Stimulated activated CD4-positive, alpha-beta T cell treated with anti-CD3 and anti-CD28 coated beads, Interleukin-15, amount 100 ng/mL, for 24 hours (primary cell): ENCODE measurements around the gene ST6GALNAC5.
"Not testable (repeated sequence)": the region's sequence is repeated elsewhere in the genome, so short reads cannot be mapped to it uniquely, and the experiment has no call there.

Experiments
- DNase-seq: peaks from one replicate; pipeline ENCODE4 v3.0.0-alpha.2; 2020

ST6GALNAC5 gene

GRCh38 chr1:76939050-76939816 lies 72.0 kb downstream of the ST6GALNAC5 start:
- DNase-seq = no peak

GRCh38 chr1:76939817-76940216 lies 72.5 kb downstream of the ST6GALNAC5 start:
- no peak for DNase-seq

DNA sequence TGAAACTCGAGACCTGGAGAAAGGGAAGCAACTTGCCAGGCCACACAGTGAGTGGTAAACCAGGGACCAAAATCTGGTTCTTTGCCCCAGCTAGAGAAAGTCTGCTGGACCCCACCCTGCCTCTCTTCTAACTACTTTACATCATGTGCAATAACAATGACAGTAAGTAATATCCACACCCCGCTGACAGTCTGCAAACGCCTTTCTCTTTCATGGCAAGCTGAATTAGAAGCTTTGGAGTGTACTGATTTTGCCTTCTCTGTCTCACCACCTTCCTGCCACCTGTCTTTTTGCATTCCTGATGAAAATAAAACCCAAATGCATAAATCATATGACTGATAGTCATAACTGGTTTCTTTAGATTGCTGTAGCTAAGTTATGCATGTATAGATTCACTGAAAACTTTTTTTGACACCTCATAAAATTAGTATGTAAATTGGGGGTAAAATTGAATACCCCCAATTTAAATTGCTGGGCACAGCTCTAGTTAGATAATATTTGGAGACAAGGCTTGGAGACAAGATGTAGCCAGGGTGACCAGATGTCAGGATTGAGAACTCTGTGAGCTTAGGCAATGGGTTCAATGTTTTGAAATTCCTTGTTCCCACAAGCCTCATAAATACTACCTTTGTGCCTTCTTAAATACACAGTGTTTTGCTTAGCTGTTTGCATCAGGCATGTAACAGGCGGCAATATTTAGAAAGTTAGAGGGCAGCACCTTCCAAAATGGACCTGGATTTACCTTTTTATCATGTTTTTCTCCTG lies 73.5 kb downstream of the ST6GALNAC5 start:
- no peak for DNase-seq

GRCh38 chr1:76942549-76942948 lies 75.3 kb downstream of the ST6GALNAC5 start:
- DNase-seq = no peak

GRCh38 chr1:76944942-76945341 lies 77.7 kb downstream of the ST6GALNAC5 start:
- DNase-seq = no peak

DNA sequence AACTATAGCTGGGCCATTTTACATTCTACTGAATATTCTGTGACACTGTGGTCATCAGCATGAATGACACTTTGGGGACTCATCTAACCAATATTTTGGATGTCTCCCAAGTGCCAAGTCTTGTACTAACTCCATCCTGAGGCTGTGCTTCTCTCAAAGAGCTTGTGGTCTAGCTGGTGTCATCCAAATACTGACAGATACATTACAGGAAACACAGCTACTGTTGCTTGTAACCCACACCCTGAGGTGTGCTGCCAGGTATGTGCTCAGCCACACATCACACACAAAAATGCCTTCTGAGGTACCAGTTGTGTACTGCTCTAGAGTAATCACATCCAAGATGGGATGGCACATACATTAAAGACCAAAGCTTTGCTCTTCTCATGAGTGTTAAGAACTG lies 81.6 kb downstream of the ST6GALNAC5 start:
- no peak for DNase-seq

GRCh38 chr1:76949503-76949902 lies 82.2 kb downstream of the ST6GALNAC5 start:
- DNase-seq = no peak

- DNase-seq = no peak
Observed at GRCh38 chr1:76950306-76950705, 83.0 kb downstream of the ST6GALNAC5 start.

DNA sequence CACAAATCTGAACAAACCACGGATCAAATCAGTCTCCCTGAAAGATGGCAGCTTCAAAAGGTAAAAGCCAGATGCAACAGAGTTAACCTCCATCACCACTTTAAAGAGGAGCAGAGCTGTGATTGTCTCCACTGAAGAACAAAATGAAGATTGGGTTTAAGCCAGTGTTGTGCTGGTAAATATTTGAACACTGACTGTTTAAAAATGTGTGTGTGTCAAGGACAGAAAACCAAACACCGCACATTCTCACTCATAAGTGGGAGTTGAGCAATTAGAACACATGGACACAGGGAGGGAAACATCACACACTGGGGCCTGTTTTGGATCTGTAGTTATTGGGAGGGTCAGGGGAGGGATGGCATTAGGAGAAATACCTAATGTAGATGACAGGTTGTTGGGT lies 83.9 kb downstream of the ST6GALNAC5 start:
- no peak for DNase-seq

DNA sequence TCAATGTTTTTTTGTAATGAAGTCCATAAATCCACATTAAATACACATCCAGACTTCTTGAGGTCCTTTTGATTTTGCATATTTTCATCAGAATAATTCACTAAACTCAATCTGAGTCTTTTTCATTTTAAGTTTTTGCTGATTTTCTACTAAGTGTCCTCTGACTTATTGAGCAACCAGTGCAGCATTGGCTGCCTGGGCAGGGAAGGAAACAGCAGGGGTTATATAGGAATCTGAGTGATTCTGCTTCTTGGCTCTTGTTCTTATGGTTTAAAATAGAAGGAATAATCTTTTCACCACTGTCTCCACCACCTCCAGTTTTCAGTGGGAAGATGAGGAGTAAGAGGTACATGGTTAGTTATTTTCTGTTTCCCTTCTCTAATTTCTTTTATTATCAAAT lies 88.4 kb downstream of the ST6GALNAC5 start:
- no peak for DNase-seq

GRCh38 chr1:76957961-76958360 lies 90.7 kb downstream of the ST6GALNAC5 start:
- DNase-seq = no peak

- DNase-seq = no peak
Observed at GRCh38 chr1:76958828-76959227, 91.5 kb downstream of the ST6GALNAC5 start.

DNA sequence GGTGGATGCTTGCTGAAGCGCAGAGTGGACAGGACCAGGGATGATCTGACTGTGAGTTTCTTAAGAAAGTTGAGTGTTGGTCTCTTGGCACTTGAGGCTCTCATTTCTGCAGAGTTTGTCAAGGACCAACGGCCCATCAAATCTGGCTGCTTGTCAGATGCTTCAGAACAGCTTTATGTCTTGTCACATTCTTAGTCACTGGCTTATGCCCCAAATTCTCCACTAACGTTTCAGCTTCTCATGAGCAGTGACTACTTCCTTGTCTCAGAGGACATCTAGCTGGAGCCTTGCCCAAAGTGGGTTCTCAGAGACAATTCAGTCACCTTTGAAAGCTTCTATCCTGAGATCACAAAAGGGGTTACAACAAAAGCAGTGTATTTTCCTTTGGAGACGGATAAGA lies 92.3 kb downstream of the ST6GALNAC5 start:
- DNase-seq = no peak

DNA sequence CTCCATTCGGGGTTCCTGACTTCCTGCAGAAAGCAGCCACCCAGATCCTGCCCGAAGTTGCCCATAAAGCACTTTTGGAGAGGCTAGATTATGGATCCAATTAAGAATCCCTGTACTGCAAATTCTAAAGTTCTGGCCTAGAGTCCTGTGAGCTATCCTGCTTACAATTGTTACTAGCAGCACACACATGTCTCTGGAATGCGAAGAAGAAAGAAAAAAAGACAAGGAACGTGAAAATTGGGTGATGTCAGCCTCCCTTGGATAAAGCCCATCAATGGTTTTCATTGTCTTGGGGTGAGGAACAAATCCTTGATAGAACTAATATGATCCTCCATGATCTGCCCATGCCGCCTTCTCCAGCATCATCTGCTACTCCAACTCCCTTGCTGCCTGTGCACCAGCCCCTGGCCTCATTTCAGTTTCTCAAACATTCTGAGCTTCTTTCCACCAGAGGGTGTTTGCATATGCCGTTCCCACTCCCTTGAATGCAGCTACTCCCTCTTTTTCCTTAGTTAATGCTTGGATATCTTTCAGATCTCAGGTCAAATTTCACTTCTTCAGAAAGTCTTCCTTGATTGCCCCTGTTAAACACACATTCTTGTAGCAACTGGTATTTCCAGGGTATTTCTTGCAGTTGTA lies 94.0 kb downstream of the ST6GALNAC5 start:
- no peak for DNase-seq

- DNase-seq = no peak
Observed at GRCh38 chr1:76961820-76962207, 94.5 kb downstream of the ST6GALNAC5 start.

DNA sequence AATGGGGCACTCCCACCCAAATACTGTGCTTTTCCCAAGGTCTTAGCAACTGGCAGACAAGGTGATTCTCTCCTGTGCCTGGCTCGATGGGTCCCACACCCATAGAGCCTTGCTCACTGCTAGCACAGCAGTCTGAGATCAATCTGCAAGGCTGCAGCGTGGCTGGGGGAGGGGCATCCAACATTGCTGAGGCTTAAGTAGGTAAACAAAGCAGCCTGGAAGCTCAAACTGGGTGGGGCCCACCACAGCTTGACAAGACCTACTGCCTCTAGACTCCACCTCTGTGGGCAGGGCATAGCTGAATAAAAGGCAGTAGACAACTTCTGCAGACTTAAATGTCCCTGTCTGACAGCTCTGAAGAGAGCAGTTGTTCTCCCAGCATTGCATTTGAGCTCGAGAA lies 114.0 kb downstream of the ST6GALNAC5 start:
- DNase-seq = not testable (repeated sequence)

- no peak for DNase-seq
Observed at GRCh38 chr1:76989976-76990375, 122.7 kb downstream of the ST6GALNAC5 start.

GRCh38 chr1:76993036-76993435 lies 125.8 kb downstream of the ST6GALNAC5 start:
- DNase-seq = no peak

DNA sequence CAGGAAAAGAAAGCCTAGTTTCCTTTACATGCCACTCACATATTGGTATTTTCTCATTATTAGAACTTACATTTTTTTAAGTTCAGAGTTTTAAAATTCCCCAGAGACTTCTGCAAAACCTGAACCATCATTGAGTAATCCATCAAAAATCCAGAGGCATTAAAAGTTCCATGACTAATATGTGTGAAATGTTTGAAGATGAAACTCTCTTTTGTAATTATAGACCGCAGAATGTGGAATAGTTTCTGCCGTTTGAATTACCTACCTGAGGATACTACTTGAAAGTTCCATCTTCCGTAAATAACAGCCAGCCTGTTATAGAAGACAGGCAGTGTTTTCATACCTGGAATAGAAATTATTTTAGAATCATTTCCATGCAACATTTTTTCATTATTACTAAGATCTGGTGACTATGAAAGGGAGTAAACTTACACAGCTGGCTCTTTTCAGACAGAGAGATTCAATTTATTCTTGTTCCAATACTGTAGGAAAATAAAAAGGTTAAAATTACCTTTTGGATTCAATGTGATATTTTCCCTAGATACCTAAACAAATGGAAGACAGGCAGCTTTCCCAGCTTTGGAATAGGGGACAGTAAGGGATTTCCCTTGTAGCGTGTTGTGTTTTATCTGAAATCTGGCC lies 131.4 kb downstream of the ST6GALNAC5 start:
- DNase-seq = no peak

DNA sequence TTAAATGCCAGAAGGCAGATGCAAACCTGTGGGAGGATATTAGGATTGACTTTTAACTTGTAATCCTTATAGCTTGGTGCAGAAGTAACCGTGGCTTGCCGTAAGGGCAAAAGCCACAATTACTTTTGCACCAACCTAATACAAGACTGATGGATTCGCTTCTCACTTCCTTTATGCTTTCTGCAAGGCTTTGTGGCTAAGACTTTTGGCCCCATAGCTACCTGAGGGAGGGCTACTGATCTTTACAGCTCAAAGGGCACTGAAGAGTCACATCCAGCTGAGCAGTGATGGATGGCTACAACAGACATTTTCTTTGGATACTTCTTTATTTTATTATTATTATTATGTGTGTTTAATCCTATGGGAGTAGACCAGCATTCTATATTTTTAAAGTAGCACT lies 140.4 kb downstream of the ST6GALNAC5 start:
- no peak for DNase-seq

DNA sequence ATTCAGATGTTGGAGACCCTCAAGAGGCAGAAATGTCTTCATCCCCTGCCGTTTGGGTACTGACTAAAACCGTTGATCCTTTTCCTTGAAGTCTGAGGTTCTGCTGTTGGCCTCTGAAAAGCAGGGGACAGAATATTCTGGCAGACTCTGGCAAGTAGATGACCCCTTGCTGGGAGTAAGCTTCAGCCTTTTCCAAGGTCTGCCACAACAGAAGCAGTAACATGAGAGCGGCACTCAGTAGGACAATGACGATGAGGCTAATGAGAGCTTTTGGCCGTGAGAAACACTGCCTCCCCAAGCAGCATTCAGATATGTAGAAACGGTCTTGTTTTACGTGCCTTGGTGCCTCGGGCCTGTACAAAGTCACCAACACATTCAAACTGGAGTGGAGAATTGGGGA lies 143.7 kb downstream of the ST6GALNAC5 start:
- no peak for DNase-seq

DNA sequence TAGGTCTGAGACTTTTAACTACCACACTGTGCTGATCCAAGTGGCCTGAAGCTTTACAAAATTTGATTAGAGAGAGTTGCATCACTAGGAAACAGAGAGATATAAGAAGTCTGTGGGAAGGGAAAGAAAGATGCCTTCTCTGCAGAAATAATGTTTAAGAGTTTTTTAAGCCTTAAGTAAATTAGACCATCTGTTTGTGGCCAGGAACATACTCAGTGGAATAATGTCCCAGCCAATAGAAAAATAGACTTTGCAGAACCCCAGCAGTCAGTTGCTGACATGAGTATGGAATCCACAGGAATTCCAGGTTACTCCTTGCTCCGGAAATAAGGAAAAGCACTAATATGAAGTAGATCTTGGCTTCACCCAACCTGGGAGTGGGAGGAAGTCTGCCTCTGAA lies 144.8 kb downstream of the ST6GALNAC5 start:
- no peak for DNase-seq

DNA sequence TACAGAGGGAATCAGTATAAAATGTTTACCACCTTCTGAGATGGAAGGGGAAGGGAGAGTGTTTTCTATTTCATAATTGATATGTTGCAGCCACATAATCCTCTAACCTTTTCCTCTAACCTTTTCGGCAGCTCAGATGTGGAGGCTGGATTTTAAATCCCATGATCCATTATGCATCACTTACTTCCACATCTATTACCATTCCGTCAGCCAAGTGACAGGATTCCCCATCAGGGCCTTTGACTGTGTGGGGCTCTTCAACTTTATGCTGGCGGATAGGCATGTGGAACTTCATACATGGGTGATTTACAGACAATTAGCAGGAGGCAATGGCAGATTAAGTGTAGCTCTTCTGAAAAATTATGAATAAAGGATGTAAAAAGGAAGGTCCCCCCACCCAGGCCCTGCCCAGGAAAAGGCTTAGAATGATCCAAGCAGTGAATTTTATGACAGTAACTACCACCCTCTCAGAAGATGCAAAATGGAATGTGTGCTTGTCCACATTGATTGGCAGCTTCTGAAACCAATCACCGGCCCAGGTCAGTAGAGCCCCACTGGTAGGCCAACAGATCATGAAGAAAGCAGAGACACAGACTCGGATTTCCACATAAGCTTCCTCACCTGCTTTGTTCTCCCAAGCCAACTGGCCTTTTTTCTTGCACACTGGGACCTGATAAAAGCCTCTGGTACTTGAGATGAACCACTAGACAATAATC lies 147.0 kb downstream of the ST6GALNAC5 start:
- DNase-seq = no peak
